Gastrocnemius medialis (tissue), 4 donors: Measurements from ENCODE around the gene GRHPR.

Experiments
- CTCF ChIP-seq, 5 experiments: fragments of 450-650 bp in 3 of 5; fragments of 200-600 bp in 2 of 5; sonication (generic) in 2 of 5; IDR thresholded peaks in 4 of 5; conservative IDR thresholded peaks in 1 of 5; 1 replicate in 4 of 5; 2 replicates in 1 of 5; pipeline ENCODE4 v1.5.1; 2016 to 2019; ENCODE audit warnings: antibody characterized with exemption in 5 of 5, mild to moderate bottlenecking in 3 of 5, moderate library complexity in 3 of 5
- POLR2A ChIP-seq, 2 donors: fragments of 450-650 bp; IDR thresholded peaks; one replicate each; pipeline ENCODE4 v1.6.1; 2017; ENCODE audit warnings: antibody characterized with exemption in 2 of 2, mild to moderate bottlenecking in 2 of 2, moderate library complexity in 2 of 2

GRCh38 chr9:37443566-37443965 lies 21.1 kb downstream of the GRHPR start:
- TF ChIP-seq CTCF (IDR thresholded peaks at IDR 0.05 in 4 of 5, conservative IDR thresholded peaks at IDR 0.05 in 1 of 5) (no peak), POLR2A (IDR thresholded peaks at IDR 0.05) (no peak)
